ENCODE data around the gene EFCC1. TPM values are rescaled to one million over a fixed set of nuclear protein-coding genes. Genes with fewer than 3 reads are reported as not detected.

The EFCC1 gene
- total RNA-seq, 4 donors from 2014 or later = 0.19 to 2.9 (median 0.48) TPM

GRCh38 chr3:129004639-129005295 is 3.7 kb downstream of the EFCC1 start:
- 71 to 75% methylated on average over 3 to 5 of the region's 6 CpGs for WGBS, 2 donors
- peaks cover 33 to 82% (median 36%) of the 10 kb centered on the region in 3 donors for H3K4me1 ChIP-seq
- H3K27ac ChIP-seq = peak overlapping the region; percentile 46 to 74 (median 53)

GRCh38 chr3:129005526-129006303 is 4.6 kb downstream of the EFCC1 start:
- Histone ChIP-seq H3K27me3 (peaks cover 0 to 58% (median 10%) of the 10 kb centered on the region in 4 donors), H3K27ac (peak overlapping the region in 3 of 4 donors; percentile 46 to 74 (median 58)), H3K4me3 (no peak overlapping the region), H3K4me1 (peaks cover 33 to 87% (median 34%) of the 10 kb centered on the region in 3 donors), H3K36me3 (no peaks in the 10 kb centered on the region), H3K9me3 (no peaks in the 10 kb centered on the region)
- DNase-seq = no peak
- intact Hi-C loops (cut with DNase I) = no loop called here
- WGBS, 2 donors = 86 to 89% methylated on average over 4 of the region's 4 CpGs
- no peak for TF ChIP-seq CTCF (IDR thresholded peaks at IDR 0.05)
- TF ChIP-seq POLR2A (IDR thresholded peaks at IDR 0.05) = no peak

More at GRCh38 chr3:129004639-129005295, 3.7 kb downstream of the EFCC1 start:
- Histone ChIP-seq H3K4me3 (no peak overlapping the region), H3K9me3 (no peaks in the 10 kb centered on the region), H3K27me3 (peaks cover 0 to 67% (median 11%) of the 10 kb centered on the region in 4 donors), H3K36me3 (no peaks in the 10 kb centered on the region)
- intact Hi-C loops (cut with DNase I) = no loop called here
- TF ChIP-seq CTCF (IDR thresholded peaks at IDR 0.05) (no peak), POLR2A (IDR thresholded peaks at IDR 0.05) (no peak)
- DNase-seq = no peak

- Histone ChIP-seq H3K4me3 (no peak overlapping the region), H3K9me3 (no peaks in the 10 kb centered on the region), H3K27me3 (peaks cover 0 to 46% (median 4%) of the 10 kb centered on the region in 4 donors), H3K36me3 (no peaks in the 10 kb centered on the region), H3K4me1 (peaks cover 21 to 87% (median 24%) of the 10 kb centered on the region in 3 donors), H3K27ac (peak overlapping the region in 3 of 4 donors; percentile 33 to 47 (median 45))
- intact Hi-C loops (cut with DNase I) = no loop called here
- WGBS, 2 donors = 60 to 83% methylated on average over 1 to 3 of the region's 3 CpGs
- DNase-seq = no peak
- TF ChIP-seq CTCF (IDR thresholded peaks at IDR 0.05) = no peak
- no peak for TF ChIP-seq POLR2A (IDR thresholded peaks at IDR 0.05)
These were observed 5.8 kb downstream of the EFCC1 start for GRCh38 chr3:129006864-129007263.

- intact Hi-C loops (cut with DNase I) = no loop called here
- Histone ChIP-seq H3K36me3 (no peaks in the 10 kb centered on the region), H3K4me3 (no peak overlapping the region), H3K9me3 (no peaks in the 10 kb centered on the region), H3K4me1 (peaks cover 12 to 87% (median 25%) of the 10 kb centered on the region in 3 donors), H3K27ac (peak overlapping the region in 1 of 4 donors; percentile 33), H3K27me3 (peaks cover 0 to 37% (median 0%) of the 10 kb centered on the region in 4 donors)
- TF ChIP-seq CTCF (IDR thresholded peaks at IDR 0.05) (no peak), POLR2A (IDR thresholded peaks at IDR 0.05) (no peak)
- no peak for DNase-seq
- 67 to 100% methylated on average over 1 to 2 of the region's 2 CpGs for WGBS, 2 donors
These were observed 6.7 kb downstream of the EFCC1 start for GRCh38 chr3:129007792-129008191.

GRCh38 chr3:129009266-129009665 is 8.2 kb downstream of the EFCC1 start:
- peaks cover 0 to 22% (median 0%) of the 10 kb centered on the region in 4 donors for H3K27me3 ChIP-seq
- 85 to 93% methylated on average over 2 of the region's 2 CpGs for WGBS, 2 donors
- H3K4me3 ChIP-seq = no peak overlapping the region
- no peaks in the 10 kb centered on the region for H3K9me3 ChIP-seq
- TF ChIP-seq POLR2A (IDR thresholded peaks at IDR 0.05) (no peak), CTCF (IDR thresholded peaks at IDR 0.05) (no peak)
- intact Hi-C loops (cut with DNase I) = no loop called here
- H3K4me1 ChIP-seq = peaks cover 11 to 82% (median 17%) of the 10 kb centered on the region in 3 donors
- no peak overlapping the region for H3K27ac ChIP-seq
- DNase-seq = no peak
- H3K36me3 ChIP-seq = no peaks in the 10 kb centered on the region

Measured in esophagus squamous epithelium (tissue), 5 donors.